Lung (tissue), 12 donors: Measurements from ENCODE around the gene CEP192. TPM values are rescaled to one million over a fixed set of nuclear protein-coding genes. Genes with fewer than 3 reads are reported as not detected.

Experiments used
- ATAC-seq: fragments of 200-7000 bp; cut with Tn5 transposase; one replicate; pipeline ENCODE4 v1.9.1; 2020; ENCODE audit warnings: moderate number of reproducible peaks; ENCODE audit not compliant: insufficient read depth, low FRiP score
- DNase-seq, 3 donors: peaks; one replicate each; pipeline ENCODE4 v3.0.0-alpha.2; 2013 to 2017
- H3K27ac ChIP-seq, 2 donors: one replicate each; pipeline ENCODE4 v1.5.1; 2013; ENCODE audit warnings: mild to moderate bottlenecking in 2 of 2, moderate library complexity in 2 of 2, control low read depth in 1 of 2, inconsistent platforms in 1 of 2, low read depth in 1 of 2, low read length in 1 of 2
- H3K27me3 ChIP-seq, 3 donors: one replicate each; pipeline ENCODE4 v1.5.1; 2013; ENCODE audit warnings: low read length in 2 of 3; ENCODE audit not compliant: control insufficient read depth in 3 of 3, insufficient read depth in 3 of 3
- H3K36me3 ChIP-seq, 4 donors: one replicate each; pipeline ENCODE4 v1.5.1; 2013; ENCODE audit warnings: low read length in 4 of 4, mild to moderate bottlenecking in 1 of 4, moderate library complexity in 1 of 4; ENCODE audit not compliant: control insufficient read depth in 4 of 4, insufficient read depth in 4 of 4
- H3K4me1 ChIP-seq, 5 donors: one replicate each; pipeline ENCODE4 v1.5.1; 2013; ENCODE audit warnings: low read length in 5 of 5, mild to moderate bottlenecking in 2 of 5, moderate library complexity in 1 of 5; ENCODE audit not compliant: control insufficient read depth in 5 of 5, insufficient read depth in 5 of 5
- H3K4me3 ChIP-seq: one replicate; pipeline ENCODE4 v1.5.1; 2013; ENCODE audit warnings: mild to moderate bottlenecking, control low read depth, moderate library complexity
- H3K9ac ChIP-seq, 2 donors: one replicate each; pipeline ENCODE4 v1.5.1; 2013; ENCODE audit warnings: low read length in 2 of 2, control low read depth in 1 of 2; ENCODE audit not compliant: insufficient read depth in 1 of 2
- H3K9me3 ChIP-seq, 4 donors: one replicate each; pipeline ENCODE4 v1.5.1; 2013; ENCODE audit warnings: low read length in 3 of 4, mild to moderate bottlenecking in 1 of 4, moderate library complexity in 1 of 4; ENCODE audit not compliant: control insufficient read depth in 4 of 4, insufficient read depth in 3 of 4
- WGBS, 2 donors: extraction: QIAGEN DNeasy Blood & Tissue Kit; methylation state at CpG; one replicate each; pipeline ENCODE4 v1.1.7; 2013; 5-methylcytosine and 5-hydroxymethylcytosine counted together
- polyA plus RNA-seq, 2 donors: library from polyadenylated mRNA; stranded (reverse); fragments of 200-250 nt; gene quantifications; one replicate each; pipeline ENCODE4 v1.2.1, GENCODE V29; 2013
- total RNA-seq, 2 donors: library from RNA; depleted of rRNA in 1 of 2; stranded (reverse); fragments of >200 nt in 1 of 2; gene quantifications; one replicate each; pipeline ENCODE4 v1.2.1, GENCODE V29; 2014 to 2021
- TF ChIP-seq, protein P1 (sequence below): IDR thresholded peaks from 2 replicates; pipeline ENCODE4 v1.5.1; 2012; ENCODE audit warnings: mild to moderate bottlenecking; ENCODE audit errors: control extremely low read depth, extremely low read depth
- donor health status: control.
- donor health status: control.
- donor health status: Bipolar disorder and iron deficiency.
- donor health status: healthy.
- donor health status: DM: yes; HTN: yes; CAD: no.

Gene CEP192
- total and polyA plus RNA-seq, 4 donors: 8.0 to 43.0 (median 16.6) TPM

DNA sequence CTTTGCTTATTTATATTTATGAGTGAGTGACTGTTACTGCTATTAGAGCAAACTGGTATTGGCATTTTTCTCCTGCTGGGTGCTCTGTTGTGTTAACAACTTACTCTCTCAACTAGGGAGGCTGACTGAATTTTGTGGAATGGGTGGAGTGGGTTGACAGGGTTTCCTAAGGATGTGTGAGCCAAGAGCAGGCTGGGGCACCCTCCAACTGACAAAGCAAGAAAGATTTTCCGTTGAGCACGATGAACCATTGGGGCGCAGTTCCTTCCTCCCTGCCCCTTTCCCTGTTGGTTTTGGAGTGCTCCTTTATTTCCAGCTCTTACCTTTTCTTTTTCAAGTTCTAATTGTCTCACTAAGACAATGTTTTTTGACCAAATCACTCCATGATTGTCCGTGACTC lies 23.0 kb upstream of the CEP192 start:
- H3K9me3 ChIP-seq: no peaks in the 10 kb centered on the region
- H3K9ac ChIP-seq: no peak overlapping the region
- no peak overlapping the region for H3K4me3 ChIP-seq
- TF ChIP-seq, protein P1, sequence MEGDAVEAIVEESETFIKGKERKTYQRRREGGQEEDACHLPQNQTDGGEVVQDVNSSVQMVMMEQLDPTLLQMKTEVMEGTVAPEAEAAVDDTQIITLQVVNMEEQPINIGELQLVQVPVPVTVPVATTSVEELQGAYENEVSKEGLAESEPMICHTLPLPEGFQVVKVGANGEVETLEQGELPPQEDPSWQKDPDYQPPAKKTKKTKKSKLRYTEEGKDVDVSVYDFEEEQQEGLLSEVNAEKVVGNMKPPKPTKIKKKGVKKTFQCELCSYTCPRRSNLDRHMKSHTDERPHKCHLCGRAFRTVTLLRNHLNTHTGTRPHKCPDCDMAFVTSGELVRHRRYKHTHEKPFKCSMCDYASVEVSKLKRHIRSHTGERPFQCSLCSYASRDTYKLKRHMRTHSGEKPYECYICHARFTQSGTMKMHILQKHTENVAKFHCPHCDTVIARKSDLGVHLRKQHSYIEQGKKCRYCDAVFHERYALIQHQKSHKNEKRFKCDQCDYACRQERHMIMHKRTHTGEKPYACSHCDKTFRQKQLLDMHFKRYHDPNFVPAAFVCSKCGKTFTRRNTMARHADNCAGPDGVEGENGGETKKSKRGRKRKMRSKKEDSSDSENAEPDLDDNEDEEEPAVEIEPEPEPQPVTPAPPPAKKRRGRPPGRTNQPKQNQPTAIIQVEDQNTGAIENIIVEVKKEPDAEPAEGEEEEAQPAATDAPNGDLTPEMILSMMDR: no peak
- peaks cover 19 to 28% (median 25%) of the 10 kb centered on the region in 4 donors for H3K36me3 ChIP-seq
- 87 to 89% methylated on average over 4 of the region's 4 CpGs for WGBS, 2 donors
- no peak overlapping the region for H3K27ac ChIP-seq
- H3K4me1 ChIP-seq: no peaks in the 10 kb centered on the region
- DNase-seq (no peak), ATAC-seq (no peak)
- H3K27me3 ChIP-seq: no peaks in the 10 kb centered on the region

DNA sequence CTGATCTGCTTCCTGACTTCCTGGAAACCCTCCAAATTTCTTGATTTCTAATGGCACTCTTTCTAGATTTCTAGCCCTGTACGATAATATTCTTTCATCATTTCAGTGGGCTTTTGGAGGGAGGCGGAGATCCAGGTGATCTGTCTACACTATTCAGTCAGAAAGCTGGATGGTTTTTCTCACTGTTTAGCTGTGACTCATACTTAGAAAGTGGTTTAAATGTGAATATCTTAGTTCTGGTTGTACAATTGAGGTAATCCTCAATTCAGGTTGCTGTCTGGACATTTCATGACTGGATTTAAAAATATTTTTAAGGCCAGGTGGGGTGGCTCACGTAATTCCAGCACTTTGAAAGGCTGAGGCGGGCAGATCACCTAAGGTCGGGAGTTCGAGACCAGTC lies 22.5 kb upstream of the CEP192 start:
- H3K9me3 ChIP-seq: no peaks in the 10 kb centered on the region
- H3K9ac ChIP-seq: no peak overlapping the region
- no peaks in the 10 kb centered on the region for H3K27me3 ChIP-seq
- no peak for ATAC-seq
- H3K4me1 ChIP-seq: no peaks in the 10 kb centered on the region
- 93 to 94% methylated on average over 6 of the region's 6 CpGs for WGBS, 2 donors
- DNase-seq: no peak
- no peak overlapping the region for H3K4me3 ChIP-seq
- no peak overlapping the region for H3K27ac ChIP-seq
- TF ChIP-seq, protein P1: no peak
- peaks cover 16 to 27% (median 23%) of the 10 kb centered on the region in 4 donors for H3K36me3 ChIP-seq

DNA sequence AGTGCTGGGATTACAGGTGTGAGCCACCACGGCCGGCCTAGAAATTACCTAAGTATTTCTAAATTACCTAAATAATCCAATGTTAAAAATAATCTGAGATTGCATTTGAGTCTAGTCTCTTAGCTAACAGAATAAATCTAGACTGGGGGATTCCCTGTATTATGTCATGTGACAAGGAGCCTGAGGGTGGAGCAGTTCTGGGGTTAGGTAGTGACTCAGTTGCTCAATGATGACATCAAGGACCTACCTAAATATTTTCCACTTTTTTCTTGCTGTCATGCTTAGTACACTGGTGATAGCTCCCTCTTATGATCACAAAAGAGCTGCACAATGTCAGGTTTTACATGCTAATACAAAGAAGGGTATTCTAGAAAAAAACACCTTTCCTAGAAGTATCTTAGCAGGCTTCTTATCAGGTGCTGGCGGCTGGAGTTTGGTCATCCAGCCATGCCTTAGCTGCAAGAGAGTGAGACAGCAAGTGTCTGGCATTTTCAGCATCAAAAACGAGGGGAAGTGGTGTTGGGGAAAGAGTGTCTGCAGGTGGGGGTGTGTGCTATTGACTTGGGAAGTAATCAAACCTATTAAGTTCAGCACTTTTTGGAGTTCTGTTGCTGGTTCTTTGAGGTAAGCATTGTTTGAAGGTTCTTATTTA lies 17.5 kb upstream of the CEP192 start:
- no peak overlapping the region for H3K27ac ChIP-seq
- H3K4me1 ChIP-seq: no peaks in the 10 kb centered on the region
- TF ChIP-seq, protein P1: no peak
- WGBS, 2 donors: 85 to 95% methylated on average over 4 of the region's 4 CpGs
- H3K9me3 ChIP-seq: no peaks in the 10 kb centered on the region
- ATAC-seq (no peak), DNase-seq (no peak)
- peaks cover 18 to 28% (median 23%) of the 10 kb centered on the region in 4 donors for H3K36me3 ChIP-seq
- no peaks in the 10 kb centered on the region for H3K27me3 ChIP-seq
- H3K4me3 ChIP-seq: no peak overlapping the region
- H3K9ac ChIP-seq: no peak overlapping the region

DNA sequence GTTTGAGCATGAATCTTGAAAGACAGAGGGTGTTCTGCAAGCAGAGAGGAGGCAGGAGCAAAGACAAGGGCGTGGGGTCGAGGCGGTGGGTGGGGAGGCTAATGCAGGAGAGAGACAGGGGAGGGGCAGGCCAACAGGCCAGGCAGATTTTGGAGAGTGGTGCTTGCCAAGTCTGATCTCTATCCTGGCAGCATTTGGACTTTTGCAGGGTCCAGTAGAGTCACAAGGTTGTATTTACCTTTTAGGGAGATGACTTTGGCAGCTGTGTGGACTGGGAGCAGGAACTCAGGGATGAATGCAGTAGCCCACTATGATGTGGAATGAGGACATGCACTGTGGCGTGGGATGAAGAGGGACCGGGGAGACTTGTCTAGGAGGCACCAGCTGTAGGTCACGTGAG lies 15.7 kb upstream of the CEP192 start:
- peaks cover 18 to 28% (median 21%) of the 10 kb centered on the region in 4 donors for H3K36me3 ChIP-seq
- TF ChIP-seq, protein P1: no peak
- no peak overlapping the region for H3K4me3 ChIP-seq
- no peak overlapping the region for H3K9ac ChIP-seq
- no peaks in the 10 kb centered on the region for H3K4me1 ChIP-seq
- ATAC-seq: no peak
- no peak for DNase-seq
- H3K9me3 ChIP-seq: no peaks in the 10 kb centered on the region
- H3K27me3 ChIP-seq: no peaks in the 10 kb centered on the region
- H3K27ac ChIP-seq: no peak overlapping the region
- 96 to 97% methylated on average over 6 of the region's 6 CpGs for WGBS, 2 donors
